ENCODE measurements around the gene NR4A2. TPM values are rescaled to one million over a fixed set of nuclear protein-coding genes. Genes with fewer than 3 reads are reported as not detected.
A peak's percentile ranks its signal among the peaks of the same experiment; 100 is the strongest.

The NR4A2 gene
- total RNA-seq, 1 experiment from 2014 or later: 0.70 TPM

GRCh38 chr2:156340377-156340776 is 7.9 kb upstream of the NR4A2 start:
- no peak for DNase-seq (ENCODE audit: low spot score)

GRCh38 chr2:156339865-156340264 is 7.3 kb upstream of the NR4A2 start:
- DNase-seq (ENCODE audit: low spot score): no peak

- DNase-seq (ENCODE audit: low spot score): no peak
Observed at GRCh38 chr2:156339110-156339847, 6.8 kb upstream of the NR4A2 start.

GRCh38 chr2:156338578-156338977 is 6.1 kb upstream of the NR4A2 start:
- DNase-seq (ENCODE audit: low spot score): no peak

- peak; percentile 86 for DNase-seq (ENCODE audit: low spot score)
Observed at GRCh38 chr2:156334496-156335478, 2.3 kb upstream of the NR4A2 start.

- DNase-seq (ENCODE audit: low spot score): peak; percentile 17
Observed at GRCh38 chr2:156333951-156334495, 1.5 kb upstream of the NR4A2 start.

GRCh38 chr2:156333274-156333950 is 891 bp upstream of the NR4A2 start:
- DNase-seq (ENCODE audit: low spot score): no peak

- DNase-seq (ENCODE audit: low spot score): no peak
Observed at GRCh38 chr2:156332284-156332533, 312 bp downstream of the NR4A2 start.

GRCh38 chr2:156331572-156332283 is 793 bp downstream of the NR4A2 start:
- peak; percentile 44 for DNase-seq (ENCODE audit: low spot score)

GRCh38 chr2:156329927-156330726 is 2.4 kb downstream of the NR4A2 start:
- no peak for DNase-seq (ENCODE audit: low spot score)

GRCh38 chr2:156329031-156329926 is 3.2 kb downstream of the NR4A2 start:
- DNase-seq (ENCODE audit: low spot score): no peak

- no peak for DNase-seq (ENCODE audit: low spot score)
Observed at GRCh38 chr2:156327835-156328695, 4.5 kb downstream of the NR4A2 start.

GRCh38 chr2:156326526-156327095 is 5.9 kb downstream of the NR4A2 start:
- no peak for DNase-seq (ENCODE audit: low spot score)

- DNase-seq (ENCODE audit: low spot score): no peak
Observed at GRCh38 chr2:156325688-156326525, 6.6 kb downstream of the NR4A2 start.

- no peak for DNase-seq (ENCODE audit: low spot score)
Observed at GRCh38 chr2:156323754-156324153, 8.8 kb downstream of the NR4A2 start.

GRCh38 chr2:156322686-156323231 is 9.8 kb downstream of the NR4A2 start:
- DNase-seq (ENCODE audit: low spot score): no peak

GRCh38 chr2:156322051-156322685 is 10.4 kb downstream of the NR4A2 start:
- no peak for DNase-seq (ENCODE audit: low spot score)
